Smooth muscle cell of the brain vasculature (primary cell): ENCODE data around the gene PSPC1.

Source experiments
- DNase-seq: peaks from one replicate; pipeline ENCODE4 v3.0.0-alpha.2; 2012; ENCODE audit warnings: low read depth, low spot score

Gene PSPC1

DNA sequence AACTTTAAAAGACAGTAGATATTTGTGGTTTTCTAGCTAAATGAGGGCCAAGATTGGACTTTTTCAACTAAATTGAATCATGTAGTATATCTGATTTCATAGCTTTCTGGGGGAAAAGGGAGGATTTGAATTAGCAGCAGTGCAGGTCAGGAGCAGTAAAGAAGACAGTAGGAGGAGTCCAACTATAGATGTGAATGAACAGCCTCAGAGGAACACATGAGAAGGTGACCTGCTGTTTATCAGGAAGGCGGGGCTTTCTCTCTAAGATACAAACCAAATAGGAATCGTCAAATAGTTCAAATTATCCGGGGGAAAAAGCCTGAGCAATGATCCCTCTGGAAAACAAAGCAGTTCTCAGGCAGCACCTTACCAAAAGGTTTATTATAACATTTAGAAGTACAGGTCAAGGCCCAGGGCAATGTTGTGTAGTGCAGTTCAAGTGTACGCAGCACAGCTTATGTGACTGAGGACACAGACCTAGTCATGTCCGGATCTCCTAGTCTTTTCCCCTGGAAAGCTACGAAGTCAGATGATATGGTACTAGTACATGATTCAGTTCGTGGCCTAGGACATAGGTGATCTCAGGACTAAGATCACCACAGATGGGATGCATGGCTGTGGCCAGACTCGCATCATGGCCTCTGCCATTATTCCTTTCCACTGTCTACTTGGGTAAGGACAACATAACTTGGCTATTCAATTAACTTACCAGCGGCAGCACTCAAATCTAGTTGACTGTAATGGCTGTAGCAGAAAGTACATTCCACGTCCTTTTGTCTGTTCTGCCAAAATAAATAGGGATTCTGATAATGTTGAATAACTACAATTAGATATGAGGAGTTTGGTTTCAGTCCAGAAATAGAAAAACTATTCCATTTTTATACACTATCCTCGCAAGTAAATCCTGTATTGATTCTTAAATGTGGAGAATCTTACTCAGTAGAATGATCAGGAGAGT is 109.0 kb downstream of the PSPC1 start:
- no peak for DNase-seq

DNA sequence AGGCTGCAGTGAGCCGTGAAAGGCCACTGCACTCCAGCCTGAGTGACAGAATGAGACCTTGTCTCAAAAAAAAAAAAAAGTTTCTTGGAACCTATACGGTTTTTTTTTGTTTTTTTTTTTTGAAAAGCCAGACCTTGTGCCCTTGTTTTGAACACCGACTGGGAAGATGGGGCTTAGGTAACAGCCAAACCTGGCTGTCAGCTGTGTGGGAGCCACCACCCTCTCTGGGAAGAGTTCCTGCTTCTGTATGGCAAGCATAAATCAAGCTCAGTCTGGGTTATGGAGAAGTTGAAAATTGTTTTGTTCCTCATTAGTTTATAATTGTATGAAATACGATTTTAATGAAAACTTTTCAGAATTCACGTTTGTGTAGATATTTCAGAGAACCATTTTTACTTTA is 109.8 kb downstream of the PSPC1 start:
- DNase-seq: no peak

DNA sequence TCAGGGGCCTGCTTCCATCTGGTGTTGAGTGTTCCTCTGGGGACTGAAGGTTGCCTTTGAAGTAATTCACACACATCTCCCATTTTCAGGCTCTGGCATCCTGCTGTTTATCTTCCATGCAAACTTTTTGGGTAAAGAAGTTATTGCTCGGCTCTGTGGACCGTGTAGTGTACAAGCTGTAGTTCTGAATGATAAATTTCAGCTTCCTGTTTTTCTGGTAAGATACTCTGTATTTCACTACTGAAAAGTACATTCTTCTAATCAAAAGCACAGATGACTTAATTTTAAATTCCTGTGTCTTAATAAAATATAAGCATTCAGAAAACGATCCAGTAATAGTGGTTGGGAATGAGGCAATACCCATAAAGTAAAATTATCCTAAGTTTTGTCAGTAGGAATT is 112.6 kb downstream of the PSPC1 start:
- no peak for DNase-seq

DNA sequence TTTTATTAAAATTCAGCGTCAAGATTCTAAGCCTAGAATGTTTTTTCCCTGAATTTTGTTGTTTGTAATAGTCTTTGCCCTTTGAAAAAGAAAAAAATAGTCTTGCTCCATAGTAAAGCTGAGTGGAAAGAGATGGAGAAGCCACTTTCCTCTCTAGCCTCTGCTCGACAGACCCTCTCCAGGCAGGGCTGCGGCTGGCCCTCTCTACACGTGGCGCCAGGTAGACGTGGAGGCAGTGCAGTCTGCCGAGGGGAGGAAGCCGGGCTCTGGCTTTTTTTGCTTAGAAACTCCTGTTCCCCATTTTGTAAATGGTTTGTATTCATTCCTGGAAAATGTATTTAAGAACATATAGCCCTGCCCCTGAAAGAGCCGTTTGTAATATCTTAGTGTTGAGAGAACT is 114.0 kb downstream of the PSPC1 start:
- DNase-seq: no peak

DNA sequence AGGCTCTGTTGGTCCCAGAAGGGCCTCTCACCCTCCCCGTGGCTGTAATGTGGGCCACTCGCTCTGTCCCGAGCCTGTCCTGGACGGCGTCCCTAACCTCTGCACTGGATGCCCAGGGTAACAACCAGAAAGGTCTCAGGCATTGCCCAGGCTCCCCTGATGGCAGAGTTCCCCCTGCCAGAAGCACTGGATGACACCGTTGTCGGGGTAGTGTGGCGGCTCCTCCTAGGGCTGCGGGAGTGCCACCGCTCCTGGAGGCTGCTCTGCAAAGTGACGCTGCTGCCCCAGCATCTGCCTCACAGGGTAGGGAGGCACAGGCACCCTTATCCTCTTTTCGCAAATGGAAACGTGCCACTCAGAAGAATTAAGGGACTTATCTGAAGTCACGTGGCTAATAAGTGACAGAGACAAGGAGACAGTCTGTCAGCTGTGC is 117.3 kb downstream of the PSPC1 start:
- DNase-seq: no peak

DNA sequence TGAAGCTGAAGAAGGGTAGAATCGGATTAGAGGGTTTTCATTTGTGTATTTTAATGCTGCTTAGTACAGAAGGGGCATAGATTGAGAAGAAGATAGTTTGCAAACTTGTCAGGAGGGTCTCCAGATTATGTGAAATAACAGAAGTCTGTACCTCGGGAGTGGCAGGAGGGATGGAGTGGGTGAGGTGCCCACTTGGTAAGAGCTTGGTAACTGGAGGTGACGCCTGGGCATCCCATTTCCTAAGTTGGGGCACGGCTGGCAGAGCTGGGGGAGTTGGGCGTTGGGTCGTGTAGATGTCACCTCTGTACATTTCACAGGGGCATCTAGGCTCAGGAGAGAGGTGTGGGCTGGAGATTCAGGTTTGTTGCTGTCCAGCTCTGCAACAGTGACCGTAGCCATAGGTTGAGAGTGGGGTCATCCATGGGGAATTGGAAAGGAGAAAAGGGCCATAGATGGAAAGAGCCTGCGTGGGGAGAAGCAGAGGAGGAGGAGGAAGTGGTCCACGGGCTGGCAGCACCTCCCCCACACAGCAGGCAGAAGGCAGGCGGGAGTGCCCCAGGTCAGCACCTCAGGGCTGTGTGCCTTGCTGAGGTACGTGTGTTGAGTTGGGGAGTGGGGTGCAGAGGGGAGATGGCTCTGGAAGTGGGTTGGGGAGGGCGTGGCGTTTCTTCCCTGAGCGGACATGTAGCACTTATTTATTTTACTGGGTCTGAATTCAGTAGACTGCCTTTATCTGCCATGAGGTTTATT is 118.1 kb downstream of the PSPC1 start:
- no peak for DNase-seq

DNA sequence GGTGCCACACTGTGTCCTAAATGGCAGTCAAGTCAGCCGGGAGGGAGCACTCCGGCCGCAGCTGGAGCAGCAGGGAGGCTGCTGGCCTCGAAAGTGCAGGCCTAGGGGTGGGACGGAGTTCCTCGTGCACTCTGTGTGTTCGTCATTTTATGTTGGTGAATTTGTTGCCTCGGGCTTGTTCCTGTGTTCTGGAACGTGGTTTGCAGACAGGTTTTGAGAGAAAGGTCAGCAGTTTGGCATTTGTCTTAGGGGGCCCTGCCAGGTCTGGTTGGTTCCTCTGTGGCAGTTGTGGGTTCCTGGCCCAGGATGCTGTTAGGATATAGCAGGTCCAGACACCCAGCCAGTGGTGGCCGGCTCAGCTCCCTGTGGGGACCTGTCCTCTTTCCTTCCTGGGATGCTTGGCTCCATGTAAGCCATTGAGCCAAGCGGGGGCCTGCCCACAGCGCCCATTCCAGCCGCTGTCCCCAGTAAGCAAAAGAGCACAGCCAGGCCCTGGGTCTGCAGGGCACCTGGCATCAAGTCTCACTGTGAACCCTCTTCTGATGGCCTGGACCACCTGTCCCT is 119.2 kb downstream of the PSPC1 start:
- DNase-seq: no peak

DNA sequence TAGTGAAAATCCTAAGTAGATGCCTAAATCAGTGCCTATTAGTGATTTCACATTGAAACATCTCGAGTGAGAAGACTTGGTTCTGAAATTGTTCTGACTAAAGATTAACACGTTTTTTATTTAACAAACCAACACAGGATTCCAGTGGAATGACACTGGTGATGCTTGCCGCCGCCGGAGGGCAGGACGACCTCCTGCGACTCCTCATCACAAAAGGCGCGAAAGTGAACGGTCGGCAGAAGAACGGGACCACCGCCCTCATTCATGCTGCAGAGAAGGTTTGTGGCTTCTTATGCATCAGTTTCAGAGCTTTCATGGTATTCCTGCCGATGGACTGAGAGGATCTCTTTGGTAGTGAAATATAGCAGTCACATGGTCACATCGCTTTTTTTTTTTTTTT is 121.2 kb downstream of the PSPC1 start:
- DNase-seq: no peak

DNA sequence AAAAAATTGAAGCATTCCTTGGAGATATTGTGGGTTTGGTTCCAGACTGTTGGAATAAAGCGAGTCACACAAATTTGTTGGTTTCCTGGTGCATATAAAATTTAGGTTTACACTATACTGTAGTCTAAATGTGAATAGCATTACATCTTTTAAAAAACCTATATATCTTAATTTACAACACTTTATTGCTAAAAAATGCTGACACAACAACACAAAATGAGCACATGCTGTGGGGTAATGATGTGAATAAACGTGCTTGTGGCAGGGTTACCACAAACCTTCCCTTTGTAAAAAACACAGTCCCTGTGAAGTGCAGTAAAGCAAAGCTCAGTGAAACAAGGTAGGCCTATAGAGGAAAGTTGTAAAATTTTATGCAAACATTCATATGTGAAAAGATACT is 121.6 kb downstream of the PSPC1 start:
- DNase-seq: no peak

DNA sequence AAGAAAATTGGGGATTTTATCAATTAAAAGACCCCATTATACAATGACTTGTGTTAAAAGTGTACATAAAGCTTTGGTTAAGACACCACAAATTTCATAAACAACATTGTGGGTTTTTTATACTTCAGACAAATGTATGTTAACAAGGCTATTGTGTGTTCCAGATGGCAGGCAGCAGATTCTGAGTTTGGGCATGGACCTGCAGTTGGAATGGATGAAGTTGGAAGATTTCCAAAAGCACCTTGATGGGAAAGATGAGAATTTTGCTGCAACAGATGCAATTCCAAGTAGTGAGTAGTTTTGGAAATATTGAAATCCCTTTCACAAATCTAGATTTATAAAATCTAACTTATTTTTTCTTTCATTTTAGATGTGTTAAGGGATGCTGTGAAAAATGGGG is 123.9 kb downstream of the PSPC1 start:
- no peak for DNase-seq

DNA sequence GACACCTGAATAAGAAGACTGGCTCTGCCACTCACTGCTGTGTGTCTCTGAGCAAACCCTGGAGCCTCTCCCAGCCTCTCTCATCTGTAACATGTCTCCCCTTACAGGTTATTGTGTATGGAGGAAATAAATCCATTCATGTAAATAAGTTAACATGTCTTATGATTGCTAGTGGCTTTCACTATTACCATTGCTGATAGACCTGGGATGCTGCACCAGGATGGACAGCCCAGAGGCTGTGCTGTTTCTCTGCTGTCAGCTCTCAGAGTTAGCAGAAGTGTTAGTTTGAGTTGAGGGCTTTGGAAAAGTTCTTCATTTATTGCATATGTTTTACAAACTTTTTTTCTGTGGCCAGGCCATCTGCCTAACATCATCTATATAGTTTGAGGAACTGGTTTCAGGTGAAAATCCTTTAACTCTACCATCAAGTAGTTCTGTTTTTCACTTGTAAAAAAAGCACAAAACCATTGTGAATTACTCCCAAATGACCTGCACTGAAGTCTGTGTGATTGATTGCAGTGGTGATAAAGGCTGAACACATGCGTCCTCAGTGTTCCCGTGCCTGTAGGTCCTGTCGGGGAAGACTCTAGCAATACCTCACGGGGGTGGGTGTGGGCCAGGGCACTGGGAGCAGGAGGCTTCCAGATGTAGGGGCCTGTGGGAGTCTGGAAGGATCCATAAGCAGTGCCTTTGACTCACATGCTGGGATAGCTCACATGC is 124.7 kb downstream of the PSPC1 start:
- no peak for DNase-seq
